OCI-M2 (cell line): ENCODE data around the gene NEGR1.

Experiments
- DNase-seq: peaks from one replicate; lab custom pipeline; 2025; ENCODE audit not compliant: unreplicated experiment; lab: John Stamatoyannopoulos, UW

NEGR1 gene

GRCh38 chr1:71721532-71721931, 560.8 kb downstream of the NEGR1 start:
- DNase-seq: no peak

DNA sequence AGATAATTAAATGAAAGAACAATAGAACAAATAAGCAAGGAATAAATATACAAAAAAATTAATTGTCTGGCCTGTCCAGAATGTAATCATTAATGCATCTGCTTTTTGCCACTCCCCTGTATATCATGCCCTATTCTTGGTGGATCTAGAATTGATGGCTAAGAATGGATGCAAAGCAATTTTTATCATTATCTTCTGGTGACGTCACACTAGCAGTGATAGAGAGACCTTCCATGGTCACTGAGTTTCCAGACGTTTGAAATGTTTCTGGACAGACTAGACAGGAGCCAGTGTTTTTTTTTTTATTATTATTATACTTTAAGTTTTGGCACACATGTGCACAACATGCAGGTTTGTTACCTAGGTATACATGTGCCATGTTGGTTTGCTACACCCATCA, 563.0 kb downstream of the NEGR1 start:
- no peak for DNase-seq

GRCh38 chr1:71717186-71717585, 565.2 kb downstream of the NEGR1 start:
- no peak for DNase-seq

DNA sequence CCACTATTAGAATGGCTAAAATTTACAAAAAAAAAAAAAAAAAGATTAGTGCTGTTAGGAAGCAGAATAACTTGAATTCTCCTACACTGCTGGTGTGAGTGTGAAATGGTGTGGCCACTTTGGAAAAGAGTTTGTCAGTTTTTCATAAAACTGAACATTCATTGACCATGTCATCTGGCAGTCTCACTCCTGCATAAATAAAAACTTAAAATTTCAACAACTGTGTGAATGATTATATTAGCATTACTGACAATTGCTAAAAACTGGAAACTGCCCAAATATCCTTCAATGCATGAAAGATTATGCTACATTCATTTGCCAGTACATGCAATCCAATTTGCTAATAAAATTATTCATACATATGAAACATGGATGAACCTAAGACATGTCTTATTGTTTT, 570.9 kb downstream of the NEGR1 start:
- DNase-seq: no peak

- no peak for DNase-seq
These were observed 576.2 kb downstream of the NEGR1 start for GRCh38 chr1:71706029-71706671.

GRCh38 chr1:71698186-71698585, 584.2 kb downstream of the NEGR1 start:
- DNase-seq: no peak

- no peak for DNase-seq
These were observed 586.5 kb downstream of the NEGR1 start for GRCh38 chr1:71695821-71696220.

DNA sequence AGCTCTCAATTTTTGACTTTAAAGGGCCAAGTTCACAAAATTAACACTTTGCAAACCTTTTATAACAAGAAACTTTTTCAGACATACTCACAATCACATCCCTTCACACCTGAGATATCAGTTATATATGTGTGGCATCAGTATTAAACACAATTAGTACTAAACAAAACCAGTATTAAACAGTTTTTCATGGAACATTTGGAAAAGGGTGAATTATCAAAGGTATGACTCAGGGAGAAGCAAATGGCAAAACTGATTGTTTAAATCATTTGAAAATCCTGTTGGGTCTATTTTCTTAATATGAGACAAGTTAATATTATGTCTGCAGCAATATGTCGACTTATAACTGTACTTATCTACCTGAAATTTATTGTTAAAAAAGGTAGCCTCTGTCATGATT, 587.3 kb downstream of the NEGR1 start:
- DNase-seq: no peak

DNA sequence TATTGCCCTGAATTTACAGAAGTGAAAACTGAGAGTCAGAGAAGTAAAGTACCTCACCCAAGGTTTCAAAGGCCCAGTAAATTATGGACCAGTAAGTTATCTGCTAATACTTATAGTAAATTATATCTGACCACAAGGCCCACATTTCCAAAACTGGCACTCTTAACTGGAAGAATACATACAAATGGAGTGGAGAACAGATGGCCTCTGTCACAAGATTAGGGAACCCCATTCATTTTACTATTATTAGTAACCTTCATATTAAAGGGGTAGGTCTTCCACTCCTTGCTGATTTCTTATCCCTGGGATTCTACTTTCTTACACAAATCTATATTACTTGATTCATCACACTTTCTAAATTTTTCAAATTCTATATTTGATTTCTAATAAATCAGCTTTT, 588.8 kb downstream of the NEGR1 start:
- no peak for DNase-seq

DNA sequence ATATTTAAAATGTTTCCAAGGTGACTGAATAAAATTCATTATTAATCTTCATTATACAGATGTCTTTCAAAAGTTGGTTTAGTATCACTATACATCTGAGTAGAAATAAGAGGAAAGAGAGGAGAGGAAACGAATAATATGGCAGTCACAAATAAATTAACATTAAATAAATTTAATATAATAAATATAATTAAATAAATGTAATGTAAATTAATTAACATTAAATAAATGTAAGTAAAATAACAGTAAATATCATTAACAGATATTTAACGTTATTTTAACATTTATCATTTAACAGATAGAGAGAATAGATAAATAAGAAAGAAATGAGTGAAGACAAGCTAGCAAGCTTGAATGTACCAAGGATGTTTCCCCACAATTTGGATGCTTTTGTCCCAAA, 592.7 kb downstream of the NEGR1 start:
- DNase-seq: no peak

GRCh38 chr1:71687376-71687775, 595.0 kb downstream of the NEGR1 start:
- no peak for DNase-seq

GRCh38 chr1:71676979-71677925, 605.1 kb downstream of the NEGR1 start:
- no peak for DNase-seq

DNA sequence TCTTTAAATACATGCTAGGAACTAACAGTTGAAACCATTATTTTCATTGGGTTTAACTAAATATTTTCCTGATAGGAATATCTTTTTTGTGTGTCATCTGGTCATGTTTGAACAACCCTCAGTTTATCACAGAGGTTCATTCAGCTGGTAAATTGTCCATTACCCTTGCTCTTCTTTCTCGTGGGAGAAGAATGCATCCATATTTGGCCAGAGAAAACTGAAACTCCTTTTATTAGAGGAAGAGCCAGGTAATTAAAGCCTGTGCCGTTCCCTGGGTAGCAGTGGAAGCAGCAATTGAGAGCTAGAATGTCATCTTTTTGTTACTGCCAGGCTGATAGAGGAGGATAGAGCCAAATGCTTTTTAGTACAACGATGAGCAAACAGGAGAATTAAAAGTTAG, 614.3 kb downstream of the NEGR1 start:
- no peak for DNase-seq

- no peak for DNase-seq
These were observed 615.1 kb downstream of the NEGR1 start for GRCh38 chr1:71667216-71667615.

DNA sequence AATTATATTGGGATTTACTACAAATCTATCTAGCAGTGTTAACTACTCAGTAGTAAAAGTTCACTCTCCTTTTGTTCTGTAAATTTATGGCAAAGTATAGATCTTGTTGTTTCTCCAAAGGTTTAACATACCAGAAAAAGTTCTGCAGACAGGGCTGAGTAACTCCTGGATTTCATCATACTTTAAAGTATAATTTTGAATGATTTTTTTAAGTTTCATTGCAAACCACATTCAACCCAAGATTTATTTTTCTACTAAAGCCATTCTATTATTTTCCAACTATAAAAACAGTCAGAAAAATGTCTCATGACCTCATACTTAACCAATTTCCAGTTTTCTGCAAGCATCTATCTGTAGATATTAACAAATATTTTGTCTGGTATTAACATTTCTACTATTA, 615.7 kb downstream of the NEGR1 start:
- no peak for DNase-seq

- DNase-seq: no peak
These were observed 621.9 kb downstream of the NEGR1 start for GRCh38 chr1:71660411-71660810.

GRCh38 chr1:71657891-71658679, 624.3 kb downstream of the NEGR1 start:
- DNase-seq: no peak

DNA sequence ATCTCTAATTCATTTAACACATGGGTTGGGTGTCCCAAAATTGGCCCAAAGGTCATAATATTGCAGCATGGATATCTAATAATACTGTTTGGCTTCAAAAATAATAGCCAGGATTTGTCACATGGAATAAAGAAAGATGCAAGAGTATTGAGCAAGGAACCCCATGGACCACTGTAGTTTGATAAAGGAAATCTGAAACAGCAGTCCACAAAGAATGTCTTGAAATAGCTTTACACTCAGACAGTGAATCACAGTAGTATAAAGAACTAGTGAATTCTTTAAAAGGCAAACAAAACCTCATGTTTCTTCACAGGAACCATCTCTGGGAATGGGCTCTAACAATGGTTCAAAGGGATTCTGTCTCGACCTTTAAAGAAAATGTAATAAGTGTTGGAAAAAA, 625.4 kb downstream of the NEGR1 start:
- DNase-seq: no peak

DNA sequence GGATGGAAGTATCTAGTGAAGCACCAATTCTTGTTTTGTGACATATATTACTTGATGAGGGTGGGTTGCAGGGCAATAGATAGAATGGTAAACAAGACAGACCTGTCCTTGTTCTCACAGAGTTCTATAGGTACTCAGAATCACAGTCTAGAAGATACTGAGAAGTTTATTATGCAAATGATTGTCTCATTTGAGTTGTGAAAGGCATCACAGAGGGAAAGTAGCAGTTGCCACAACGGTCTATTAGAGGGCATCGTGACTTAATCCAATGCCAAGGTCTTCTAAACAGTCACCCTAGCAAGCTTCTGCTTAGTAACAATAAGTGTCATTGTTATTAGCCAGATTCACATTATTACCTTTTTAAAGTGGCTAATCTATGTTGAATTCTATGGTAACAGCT, 626.7 kb downstream of the NEGR1 start:
- no peak for DNase-seq

- no peak for DNase-seq
These were observed 628.4 kb downstream of the NEGR1 start for GRCh38 chr1:71653952-71654351.

GRCh38 chr1:71651214-71651613, 631.1 kb downstream of the NEGR1 start:
- no peak for DNase-seq

GRCh38 chr1:71650119-71650518, 632.2 kb downstream of the NEGR1 start:
- no peak for DNase-seq
